Globus pallidus (tissue), 1 donor: ENCODE results near the gene HNRNPD.
"Not testable (repeated sequence)": the region's sequence is repeated elsewhere in the genome, so short reads cannot be mapped to it uniquely, and the experiment has no call there.

Experiments used
- DNase-seq: peaks from one replicate; pipeline ENCODE4 v3.0.0-alpha.2; 2015; ENCODE audit warnings: low spot score

The HNRNPD gene

GRCh38 chr4:82373816-82374625 lies at the start of gene HNRNPD:
Gene HNRNPD (minus strand): TSS chr4:82373991. CDS start chr4:82373678, 313 bp downstream.
- DNase-seq = peak; percentile 99

DNA sequence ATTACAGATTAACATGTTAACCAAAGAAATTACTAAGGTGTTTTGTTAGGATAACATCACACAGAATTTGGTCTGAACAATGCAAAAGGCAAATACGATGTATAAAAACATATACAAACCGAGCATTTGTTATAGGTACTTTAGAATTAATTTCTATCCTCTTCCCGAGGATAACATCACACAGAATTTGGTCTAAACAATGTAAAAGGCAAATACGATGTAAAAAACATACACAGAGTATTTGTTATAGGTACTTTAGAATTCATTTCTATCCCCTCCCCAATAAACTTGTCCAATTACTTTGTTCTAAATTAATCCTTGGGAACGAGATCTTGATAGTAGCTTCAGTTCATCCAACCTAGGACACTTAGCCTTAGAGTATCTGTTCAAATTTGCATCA lies 48.8 kb upstream of the HNRNPD start:
- no peak for DNase-seq

DNA sequence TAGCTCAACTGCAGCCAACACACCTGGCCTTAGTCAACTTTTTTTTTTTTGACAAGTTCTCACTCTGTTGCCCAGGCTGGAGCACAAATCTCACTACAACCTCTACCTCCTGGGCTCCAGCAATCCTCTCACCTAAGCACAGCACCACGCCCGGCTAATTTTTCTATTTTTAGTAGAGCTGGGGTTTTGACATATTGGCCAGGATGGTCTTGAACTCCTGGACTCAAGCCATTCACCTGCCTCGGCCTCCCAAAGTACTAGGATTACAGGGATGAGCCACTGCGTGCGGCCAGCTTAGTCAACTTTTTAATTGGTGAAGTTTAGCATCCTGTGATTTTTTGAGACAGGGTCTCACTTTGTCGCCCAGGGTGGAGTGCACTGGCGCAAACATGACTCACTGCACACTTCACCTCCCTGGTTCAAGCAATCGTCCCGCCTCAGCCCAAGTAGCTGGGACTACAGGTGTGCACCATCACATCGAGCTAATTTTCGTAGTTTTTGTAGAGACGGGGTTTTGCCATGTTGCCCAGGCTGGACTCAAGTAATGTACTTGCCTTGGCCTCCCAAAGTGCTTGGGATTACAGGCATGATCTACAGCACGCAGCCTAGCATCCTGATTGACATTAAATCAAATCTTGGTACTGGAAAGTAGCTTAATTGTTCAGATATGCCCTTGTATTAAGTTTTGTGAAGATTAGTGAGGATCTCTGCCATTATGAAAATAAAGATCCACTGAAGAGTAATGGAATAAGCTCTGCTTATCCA lies 48.2 kb upstream of the HNRNPD start:
- no peak for DNase-seq

- DNase-seq = no peak
Observed at GRCh38 chr4:82419451-82419850, 45.7 kb upstream of the HNRNPD start.

DNA sequence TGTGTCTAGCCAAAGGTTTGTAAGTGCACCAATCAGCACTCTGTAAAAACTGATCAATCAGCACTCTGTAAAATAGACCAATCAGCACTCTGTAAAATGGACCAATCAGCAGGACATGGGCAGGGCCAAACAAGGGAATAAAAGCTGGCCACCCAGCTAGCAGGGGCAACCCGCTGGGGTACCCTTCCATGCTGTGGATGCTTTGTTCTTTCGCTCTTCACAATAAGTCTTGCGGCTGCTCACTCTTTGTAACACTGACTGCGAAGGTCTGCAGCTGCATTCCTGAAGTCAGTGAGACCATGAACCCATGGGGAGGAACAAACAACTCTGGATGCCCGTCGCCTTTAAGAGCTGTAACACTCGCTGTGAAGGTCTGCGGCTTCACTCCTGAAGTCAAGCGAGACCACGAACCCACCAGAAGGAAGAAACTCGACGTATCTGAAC lies 42.2 kb upstream of the HNRNPD start:
- no peak for DNase-seq

GRCh38 chr4:82415061-82415460 lies 41.3 kb upstream of the HNRNPD start:
- DNase-seq = not testable (repeated sequence)

GRCh38 chr4:82403725-82404124 lies 29.9 kb upstream of the HNRNPD start:
- no peak for DNase-seq

DNA sequence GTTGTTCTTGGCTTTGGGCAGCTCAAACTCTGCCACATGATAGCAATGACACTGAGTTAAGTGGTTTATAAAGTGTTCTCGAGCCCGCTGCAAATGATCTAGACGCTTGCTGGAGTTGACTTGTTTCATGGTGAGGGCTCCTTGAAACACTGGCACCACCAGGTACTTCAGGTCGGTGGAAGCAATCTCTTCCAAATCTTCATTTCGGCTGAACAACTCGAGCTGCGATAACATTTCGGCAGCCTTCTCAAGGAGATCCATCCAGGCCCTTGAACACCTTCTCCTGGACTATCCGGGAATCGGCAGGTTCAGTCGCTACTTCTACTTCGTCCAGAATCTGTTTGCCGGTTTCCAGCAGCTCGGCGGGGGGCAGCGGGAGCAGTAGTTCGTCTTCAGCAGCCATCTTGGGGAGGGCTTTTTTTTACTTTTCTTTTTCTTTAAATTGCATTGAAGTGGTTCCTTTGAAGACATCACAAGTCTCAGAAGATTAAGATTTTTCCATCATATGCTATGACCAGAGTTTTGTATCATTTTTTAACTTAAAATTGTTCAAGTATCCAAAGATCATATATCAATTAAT lies 28.5 kb upstream of the HNRNPD start:
- no peak for DNase-seq

- DNase-seq = no peak
Observed at GRCh38 chr4:82401600-82401999, 27.8 kb upstream of the HNRNPD start.

DNA sequence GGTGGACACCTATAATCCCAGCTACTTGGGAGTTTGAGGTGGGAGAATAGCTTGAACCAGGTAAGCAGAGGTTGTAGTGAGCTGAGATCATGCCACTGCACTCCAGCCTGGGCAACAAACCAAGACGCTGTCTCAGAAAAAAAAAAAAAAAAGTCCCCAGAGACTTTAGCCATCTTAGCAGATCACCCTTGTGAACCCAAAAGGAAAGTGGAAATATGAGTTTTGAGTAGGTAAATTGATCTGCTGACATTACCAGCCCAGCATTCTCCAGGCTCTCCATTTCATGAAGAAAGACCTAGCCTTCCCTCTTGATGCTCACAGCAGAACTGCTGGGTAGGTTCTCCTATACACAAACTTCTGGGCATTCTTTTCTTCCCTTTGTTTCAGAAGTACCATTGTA lies 24.5 kb upstream of the HNRNPD start:
- DNase-seq = no peak

DNA sequence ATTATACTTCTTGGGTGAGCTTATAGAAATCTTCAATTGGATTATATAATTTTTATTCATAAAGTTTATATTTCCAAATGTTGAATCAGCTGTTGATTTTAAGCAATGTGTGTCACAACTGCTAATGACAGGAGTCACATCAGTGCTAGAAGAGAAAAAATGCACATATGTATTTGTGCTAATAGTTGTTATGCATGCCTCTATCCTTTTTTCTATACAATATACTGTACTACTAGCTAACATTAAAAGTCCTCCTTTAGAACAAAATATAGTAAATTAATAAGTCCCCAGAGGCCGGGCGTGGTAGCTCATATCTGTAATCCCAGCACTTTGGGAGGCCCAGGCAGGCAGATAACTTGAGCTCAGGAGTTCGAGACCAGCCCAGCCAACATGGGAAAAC lies 23.7 kb upstream of the HNRNPD start:
- DNase-seq = no peak

DNA sequence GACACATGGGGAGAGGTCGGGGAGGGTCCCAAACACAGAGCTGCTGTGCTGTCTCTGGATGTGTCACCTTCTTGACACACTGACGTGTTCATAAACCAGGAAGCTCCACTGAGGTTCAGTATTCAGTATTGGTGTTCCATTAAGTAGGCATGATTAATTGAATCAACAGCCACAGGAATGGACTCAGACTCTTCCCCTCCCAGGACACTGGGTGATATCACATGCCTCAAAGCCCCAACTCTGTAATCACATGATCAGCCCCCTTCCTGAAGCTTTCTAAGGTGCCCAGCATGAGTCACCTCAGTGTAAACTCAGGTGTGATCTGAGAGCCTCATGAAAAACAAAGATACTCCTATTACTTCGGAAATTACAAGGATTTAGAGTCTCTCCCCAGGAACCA lies 21.1 kb upstream of the HNRNPD start:
- DNase-seq = no peak

DNA sequence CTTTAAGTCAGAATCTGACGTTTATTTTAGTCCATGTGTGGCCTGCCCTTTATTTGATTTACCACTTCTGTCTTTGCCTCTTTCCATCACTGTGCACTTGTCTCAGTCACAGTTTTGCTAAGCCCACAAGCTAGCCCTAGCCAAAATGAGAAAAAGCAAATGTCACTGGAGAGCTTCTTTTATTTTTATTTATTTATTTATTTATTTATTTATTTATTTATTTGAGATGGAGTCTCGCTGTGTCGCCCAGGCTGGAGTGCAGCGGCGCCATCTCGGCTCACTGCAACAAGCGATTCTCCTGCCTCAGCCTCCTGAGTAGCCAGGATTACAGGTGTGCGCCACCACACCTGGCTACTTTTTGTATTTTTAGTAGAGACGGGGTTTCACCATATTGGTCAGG lies 16.3 kb upstream of the HNRNPD start:
- not testable (repeated sequence) for DNase-seq

- no peak for DNase-seq
Observed at GRCh38 chr4:82388405-82388804, 14.6 kb upstream of the HNRNPD start.

GRCh38 chr4:82386312-82386711 lies 12.5 kb upstream of the HNRNPD start:
- DNase-seq = not testable (repeated sequence)

- DNase-seq = no peak
Observed at GRCh38 chr4:82382751-82383150, 9.0 kb upstream of the HNRNPD start.

- no peak for DNase-seq
Observed at GRCh38 chr4:82381661-82382296, 8.0 kb upstream of the HNRNPD start.

GRCh38 chr4:82381235-82381634 lies 7.4 kb upstream of the HNRNPD start:
- DNase-seq = no peak

GRCh38 chr4:82380831-82381230 lies 7.0 kb upstream of the HNRNPD start:
- DNase-seq = no peak

DNA sequence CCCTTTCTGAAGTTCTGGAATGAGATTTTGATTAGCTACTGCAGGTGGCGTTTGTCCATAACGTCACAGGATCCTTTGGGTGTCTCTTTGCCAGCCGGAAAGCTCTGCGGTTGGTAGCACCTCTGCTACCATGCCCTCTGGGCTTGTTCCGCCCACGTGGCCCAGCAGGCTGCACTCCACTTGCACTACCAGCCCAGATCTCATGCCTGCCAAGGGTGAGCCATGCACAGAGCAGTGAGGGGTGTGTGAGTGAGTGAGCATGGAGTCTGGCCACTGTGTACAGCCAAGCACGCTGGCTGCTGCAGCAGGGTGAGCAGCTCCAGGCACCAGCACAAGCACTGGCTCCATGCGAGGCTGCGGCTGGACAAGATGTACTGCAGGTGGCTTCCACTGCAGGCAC lies 6.6 kb upstream of the HNRNPD start:
- DNase-seq = peak; percentile 49

DNA sequence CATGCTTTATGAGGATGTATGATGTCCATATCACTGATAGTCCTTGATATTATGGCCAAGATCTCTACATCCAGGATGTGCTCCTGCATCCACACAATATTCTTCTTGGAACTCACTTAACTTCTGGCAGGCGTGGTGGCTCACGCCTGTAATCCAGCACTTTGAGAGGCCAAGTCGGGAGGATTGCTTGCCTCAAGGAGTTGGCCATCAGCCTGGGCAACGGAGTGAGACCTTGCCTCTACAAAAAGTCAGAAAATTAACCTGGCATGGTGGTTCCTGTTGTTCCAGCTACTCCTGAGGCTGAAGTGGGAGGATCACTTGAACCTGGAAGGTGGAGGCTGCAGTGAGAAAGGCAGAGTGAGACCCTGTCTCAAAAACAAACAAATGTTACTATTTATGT lies 2.3 kb upstream of the HNRNPD start:
- DNase-seq = no peak

- no peak for DNase-seq
Observed at GRCh38 chr4:82373486-82373815, 340 bp downstream of the HNRNPD start.
